ENCODE measurements around the gene BICDL2. TPM values are rescaled to one million over a fixed set of nuclear protein-coding genes. Genes with fewer than 3 reads are reported as not detected.

The BICDL2 gene
- polyA plus RNA-seq, 1 donor from 2014 or later: 0.37 TPM

DNA sequence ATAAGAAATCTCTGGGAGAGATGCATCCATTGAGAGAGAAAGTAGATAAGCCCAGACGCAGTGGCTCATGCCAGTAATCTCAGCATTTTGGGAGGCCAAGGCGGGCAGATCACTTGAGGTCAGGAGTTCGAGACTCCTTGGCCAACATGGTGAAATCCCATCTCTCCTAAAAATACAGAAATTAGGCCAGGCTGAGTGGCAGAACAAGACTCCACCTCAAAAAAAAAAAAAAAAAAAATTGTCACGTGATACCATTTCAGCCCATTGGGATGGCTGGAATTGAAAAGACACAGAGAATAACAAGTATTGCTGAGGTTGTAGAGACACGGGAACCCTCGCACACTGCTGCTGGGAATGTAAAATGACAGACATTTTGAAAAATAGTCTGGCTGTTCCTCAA, 25.8 kb upstream of the BICDL2 start:
- H4K20me1 ChIP-seq (ENCODE audit: insufficient read depth): no peaks in the 10 kb centered on the region
- no peak overlapping the region for H3K27ac ChIP-seq (ENCODE audit: low read length)
- H3K79me2 ChIP-seq (replicated peaks; ENCODE audit: insufficient read depth, low read length): no peaks in the 10 kb centered on the region
- no peaks in the 10 kb centered on the region for H3K9me3 ChIP-seq (ENCODE audit: low read length)
- no peak for TF ChIP-seq EZH2 (IDR thresholded peaks at IDR 0.05; ENCODE audit: borderline replicate concordance, insufficient read depth, low read length, poor library complexity, severe bottlenecking)
- TF ChIP-seq MXI1 (conservative IDR thresholded peaks at IDR 0.05; ENCODE audit: poor library complexity, severe bottlenecking): no peak
- TF ChIP-seq RAD21 (conservative IDR thresholded peaks at IDR 0.05): no peak
- no peak for TF ChIP-seq REST (IDR thresholded peaks at IDR 0.05; ENCODE audit: borderline replicate concordance)
- no peak for TF ChIP-seq CTCF (IDR thresholded peaks at IDR 0.05; ENCODE audit: poor library complexity, severe bottlenecking)
- no peak for TF ChIP-seq TAF1 (IDR thresholded peaks at IDR 0.05; ENCODE audit: low read depth)
- no peaks in the 10 kb centered on the region for H3K36me3 ChIP-seq (ENCODE audit: insufficient read depth, low read length)
- H3K4me2 ChIP-seq (ENCODE audit: low read length): no peak overlapping the region
- H3F3A ChIP-seq (ENCODE audit: insufficient read depth, low read length, poor library complexity, severe bottlenecking): no peaks in the 10 kb centered on the region
- H3K9ac ChIP-seq (ENCODE audit: low read length): no peak overlapping the region
- H2AFZ ChIP-seq (ENCODE audit: low read depth, low read length): no peak overlapping the region
- H3K27me3 ChIP-seq (ENCODE audit: insufficient read depth, low read depth, low read length): no peaks in the 10 kb centered on the region
- no peaks in the 10 kb centered on the region for H3K9me2 ChIP-seq (ENCODE audit: insufficient read depth, low read length)
- no peak overlapping the region for H3K4me3 ChIP-seq (ENCODE audit: low read length)

DNA sequence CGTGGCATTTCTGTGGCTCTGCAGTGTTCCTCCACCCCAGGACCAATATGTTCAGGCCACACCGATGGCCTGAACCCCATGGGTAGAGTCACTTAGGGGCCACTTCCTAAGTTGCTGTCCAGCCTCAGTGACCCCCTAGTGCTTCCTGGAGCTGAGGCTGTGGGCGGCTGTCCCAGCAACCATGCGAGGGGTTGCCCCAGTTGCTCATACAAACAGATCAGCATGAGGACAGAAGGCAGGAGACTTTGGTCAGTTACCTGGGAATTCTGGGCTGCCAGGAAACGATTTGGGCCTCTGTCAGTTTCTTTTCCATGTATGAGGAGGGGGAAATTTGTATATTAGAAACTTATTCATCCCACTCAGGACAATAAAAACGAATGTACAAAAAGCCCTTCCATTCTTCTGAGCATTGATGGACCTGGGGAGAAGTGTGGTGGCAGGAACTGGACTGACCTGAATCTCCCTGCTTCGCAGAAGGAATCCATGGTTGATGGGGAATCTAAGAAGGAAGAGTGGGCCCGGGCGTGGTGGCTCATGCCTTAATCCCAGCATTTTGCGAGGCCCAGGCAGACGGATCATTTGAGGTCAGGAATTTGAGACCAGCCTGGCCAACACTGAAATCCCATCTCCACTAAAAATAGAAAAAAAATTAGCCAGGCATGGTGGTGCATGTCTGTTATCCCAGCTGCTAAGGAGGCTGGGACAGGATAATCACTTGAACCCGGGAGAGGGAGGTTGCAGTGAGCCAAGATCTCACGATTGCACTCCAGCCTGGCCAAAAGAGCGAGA, 23.8 kb upstream of the BICDL2 start:
- Histone ChIP-seq H3K27ac (ENCODE audit: low read length) (no peak overlapping the region), H3K9me2 (ENCODE audit: insufficient read depth, low read length) (no peaks in the 10 kb centered on the region), H3K79me2 (replicated peaks; ENCODE audit: insufficient read depth, low read length) (no peaks in the 10 kb centered on the region), H3K36me3 (ENCODE audit: insufficient read depth, low read length) (no peaks in the 10 kb centered on the region), H3K9me3 (ENCODE audit: low read length) (no peaks in the 10 kb centered on the region), H3F3A (ENCODE audit: insufficient read depth, low read length, poor library complexity, severe bottlenecking) (no peaks in the 10 kb centered on the region), H4K20me1 (ENCODE audit: insufficient read depth) (no peaks in the 10 kb centered on the region), H3K27me3 (ENCODE audit: insufficient read depth, low read depth, low read length) (no peaks in the 10 kb centered on the region), H3K4me3 (ENCODE audit: low read length) (no peak overlapping the region), H3K4me2 (ENCODE audit: low read length) (no peak overlapping the region), H3K9ac (ENCODE audit: low read length) (no peak overlapping the region), H2AFZ (ENCODE audit: low read depth, low read length) (no peak overlapping the region)
- no peak for TF ChIP-seq EZH2 (IDR thresholded peaks at IDR 0.05; ENCODE audit: borderline replicate concordance, insufficient read depth, low read length, poor library complexity, severe bottlenecking)
- no peak for TF ChIP-seq CTCF (IDR thresholded peaks at IDR 0.05; ENCODE audit: poor library complexity, severe bottlenecking)
- TF ChIP-seq TAF1 (IDR thresholded peaks at IDR 0.05; ENCODE audit: low read depth): no peak
- no peak for TF ChIP-seq MXI1 (conservative IDR thresholded peaks at IDR 0.05; ENCODE audit: poor library complexity, severe bottlenecking)
- no peak for TF ChIP-seq POLR2AphosphoS5 (IDR thresholded peaks at IDR 0.05)
- TF ChIP-seq REST (IDR thresholded peaks at IDR 0.05; ENCODE audit: borderline replicate concordance): no peak
- TF ChIP-seq RAD21 (conservative IDR thresholded peaks at IDR 0.05): no peak
- no peak for TF ChIP-seq EP300 (conservative IDR thresholded peaks at IDR 0.05; ENCODE audit: poor library complexity, severe bottlenecking)
- TF ChIP-seq SMC3 (conservative IDR thresholded peaks at IDR 0.05; ENCODE audit: poor library complexity): no peak
